Measurements from ENCODE around the gene MFSD2A.
"Not testable (repeated sequence)": the region's sequence is repeated elsewhere in the genome, so short reads cannot be mapped to it uniquely, and the experiment has no call there.

The MFSD2A gene

DNA sequence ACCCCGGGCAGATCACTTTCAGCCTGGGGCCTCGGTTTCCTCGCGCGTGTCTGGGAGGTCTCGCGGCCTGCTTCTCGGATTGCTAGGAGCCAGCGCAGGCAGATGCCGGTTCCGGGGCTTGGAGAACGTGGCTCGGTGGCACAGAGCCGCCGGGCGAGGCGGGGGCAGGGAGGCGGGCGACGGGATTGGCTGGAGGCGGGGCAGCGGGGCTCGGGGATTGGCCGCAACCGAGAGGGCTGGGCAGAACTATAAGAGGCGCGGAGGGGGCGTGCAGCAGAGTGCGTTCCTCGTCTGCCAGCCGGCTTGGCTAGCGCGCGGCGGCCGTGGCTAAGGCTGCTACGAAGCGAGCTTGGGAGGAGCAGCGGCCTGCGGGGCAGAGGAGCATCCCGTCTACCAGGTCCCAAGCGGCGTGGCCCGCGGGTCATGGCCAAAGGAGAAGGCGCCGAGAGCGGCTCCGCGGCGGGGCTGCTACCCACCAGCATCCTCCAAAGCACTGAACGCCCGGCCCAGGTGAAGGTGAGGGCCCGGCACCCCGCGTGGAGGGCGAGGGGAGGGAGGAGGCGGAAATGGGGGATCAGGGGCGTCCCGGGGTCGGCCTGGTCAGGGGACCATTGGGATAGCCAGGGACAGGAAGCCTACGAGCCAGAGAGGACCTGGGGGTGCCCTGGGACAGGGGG lies at the start of gene MFSD2A:
TSS of gene MFSD2A (plus strand) at position 276 of the 677 bp plus-strand sequence. CDS start at position 424, 148 bp downstream.
- peak; percentile 47 for DNase-seq (ENCODE audit: low read depth)

DNA sequence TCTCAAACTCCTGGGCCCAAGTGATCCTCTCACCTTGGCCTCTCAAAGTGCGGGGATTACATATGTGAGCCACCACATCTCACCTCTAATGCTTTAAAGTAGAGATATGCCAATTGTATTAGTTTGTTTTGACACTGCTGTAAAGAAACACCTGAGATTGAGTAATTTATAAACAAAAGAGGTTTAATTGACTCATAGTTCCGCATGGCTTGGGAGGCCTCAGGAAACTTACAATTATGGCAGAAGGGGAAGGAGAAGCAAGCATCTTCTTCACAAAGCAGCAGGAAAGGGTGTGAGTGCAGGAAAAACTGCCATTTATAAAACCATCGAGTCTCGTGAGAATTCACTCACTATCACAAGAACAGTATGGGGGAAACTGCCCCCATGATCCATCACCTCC lies 49.8 kb upstream of the MFSD2A start:
- DNase-seq (ENCODE audit: low read depth) = no peak

DNA sequence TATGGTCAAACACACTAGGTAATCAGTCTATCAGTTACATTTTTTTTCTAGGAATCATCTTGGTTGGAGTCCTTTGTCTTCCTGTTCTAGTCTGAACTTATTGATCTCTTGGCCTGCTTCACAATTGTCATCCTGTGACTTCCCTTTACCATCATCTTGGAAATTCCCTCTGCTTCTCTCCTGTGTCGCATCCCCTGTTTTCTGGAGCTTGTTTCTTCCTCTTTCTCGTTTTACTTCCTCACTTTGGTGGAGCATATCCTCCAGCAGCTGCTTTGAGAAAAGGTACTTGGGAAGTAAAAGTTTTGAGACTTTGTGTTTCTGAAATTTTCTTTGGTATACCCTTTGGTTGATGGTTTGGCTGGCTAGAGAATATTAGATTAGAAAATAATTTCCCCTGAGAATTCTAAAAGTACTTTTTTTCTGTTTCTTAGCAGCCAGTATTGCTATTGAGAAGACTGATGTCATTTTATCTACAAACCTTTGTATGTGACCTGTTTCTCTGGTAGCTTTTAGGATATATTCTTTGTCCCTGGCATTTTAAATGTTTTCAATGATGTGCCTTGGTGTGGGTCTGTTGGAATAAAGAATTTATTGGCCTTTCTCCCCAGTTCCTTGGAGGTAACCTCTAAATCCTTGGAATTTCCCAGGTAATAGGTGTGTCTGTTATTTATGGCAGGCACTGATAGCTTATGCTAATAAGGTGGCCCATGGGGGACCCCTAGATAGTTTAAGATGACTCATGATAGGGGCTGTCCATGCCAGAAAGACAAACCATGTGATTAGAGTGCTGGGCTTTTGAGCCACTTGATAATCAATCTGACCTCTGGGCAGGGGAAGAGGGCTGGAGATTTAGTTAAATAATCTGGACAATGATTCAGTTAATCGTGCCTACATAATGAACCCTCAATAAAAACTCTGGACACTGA lies 47.2 kb upstream of the MFSD2A start:
- DNase-seq (ENCODE audit: low read depth) = no peak

DNA sequence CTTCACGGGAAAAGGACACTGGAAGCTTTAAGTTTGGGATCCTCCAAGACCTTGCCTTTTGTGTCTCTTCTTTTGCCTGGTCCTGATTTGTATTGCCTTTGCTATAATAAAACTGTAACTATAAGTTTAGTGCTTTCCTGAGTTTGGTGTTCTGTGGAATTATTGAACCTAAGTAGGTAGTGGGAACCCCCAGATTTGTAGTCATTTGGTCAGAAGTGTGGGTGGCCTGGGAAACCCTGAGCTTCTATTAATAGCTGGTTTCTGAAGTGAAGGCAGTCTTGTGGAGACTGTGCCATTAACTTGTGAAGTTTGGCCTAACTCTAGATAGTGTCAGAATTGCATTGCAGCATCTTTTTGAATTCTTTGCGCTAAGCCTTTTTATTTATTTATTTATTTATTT lies 46.4 kb upstream of the MFSD2A start:
- no peak for DNase-seq (ENCODE audit: low read depth)

DNA sequence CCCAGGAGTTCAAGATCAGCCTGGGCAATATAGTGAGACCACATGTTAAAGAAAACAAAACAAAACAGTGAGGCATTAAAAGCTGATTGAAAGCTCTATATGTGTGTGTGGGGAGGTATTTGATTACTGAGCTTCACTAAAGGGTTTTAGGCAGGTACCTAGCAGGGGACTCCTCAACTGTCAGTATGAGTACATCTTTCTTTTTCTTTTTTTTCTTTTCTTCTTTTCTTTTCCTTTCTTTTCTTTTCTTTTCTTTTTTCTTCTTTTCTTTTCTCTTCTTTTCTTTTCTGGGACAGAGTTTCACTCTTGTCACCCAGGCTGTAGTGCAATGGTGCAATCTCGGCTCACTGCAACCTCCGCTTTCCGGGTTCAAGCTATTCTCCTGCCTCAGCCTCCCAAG lies 44.7 kb upstream of the MFSD2A start:
- DNase-seq (ENCODE audit: low read depth) = no peak

DNA sequence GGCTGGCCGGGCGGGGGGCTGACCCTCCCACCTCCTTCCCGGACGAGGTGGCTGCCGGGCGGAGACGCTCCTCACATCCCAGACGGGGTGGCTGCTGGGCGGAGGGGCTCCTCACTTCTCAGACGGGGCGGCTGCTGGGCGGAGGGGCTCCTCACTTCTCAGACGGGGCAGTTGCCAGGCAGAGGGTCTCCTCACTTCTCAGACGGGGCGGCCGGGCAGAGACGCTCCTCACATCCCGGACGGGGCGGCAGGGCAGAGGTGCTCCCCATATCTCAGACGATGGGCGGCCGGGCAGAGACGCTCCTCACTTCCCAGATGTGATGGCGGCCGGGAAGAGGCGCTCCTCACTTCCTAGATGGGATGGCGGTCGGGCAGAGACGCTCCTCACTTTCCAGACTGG lies 41.8 kb upstream of the MFSD2A start:
- not testable (repeated sequence) for DNase-seq (ENCODE audit: low read depth)

DNA sequence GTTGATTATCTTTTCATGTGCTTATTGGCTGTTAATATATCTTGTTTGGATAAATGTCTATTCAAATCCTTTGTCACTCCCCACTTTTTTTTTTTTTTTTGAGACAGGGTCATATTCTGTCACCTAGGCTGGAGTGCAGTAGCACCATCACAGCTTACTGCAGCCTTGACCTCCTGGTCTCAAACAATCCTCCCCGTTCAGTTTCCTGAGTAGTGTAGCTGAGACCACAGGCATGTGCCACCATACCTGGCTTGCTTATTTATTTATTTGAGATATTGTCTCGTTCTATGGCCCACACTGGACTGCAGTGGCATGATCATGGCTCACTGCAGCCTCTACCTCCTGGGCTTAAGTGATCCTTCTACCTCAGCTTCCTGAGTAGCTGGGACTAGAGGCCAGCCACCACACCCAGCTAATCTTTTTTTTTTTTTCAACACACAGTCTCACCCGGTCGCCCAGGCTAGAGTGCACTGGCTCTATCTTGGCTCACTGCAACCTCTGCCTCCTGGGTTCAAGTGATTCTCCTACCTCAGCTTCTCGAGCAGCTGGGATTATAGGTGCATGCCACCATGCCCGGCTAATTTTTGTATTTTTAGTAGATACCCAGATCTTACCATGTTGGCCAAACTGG lies 39.3 kb upstream of the MFSD2A start:
- no peak for DNase-seq (ENCODE audit: low read depth)

DNA sequence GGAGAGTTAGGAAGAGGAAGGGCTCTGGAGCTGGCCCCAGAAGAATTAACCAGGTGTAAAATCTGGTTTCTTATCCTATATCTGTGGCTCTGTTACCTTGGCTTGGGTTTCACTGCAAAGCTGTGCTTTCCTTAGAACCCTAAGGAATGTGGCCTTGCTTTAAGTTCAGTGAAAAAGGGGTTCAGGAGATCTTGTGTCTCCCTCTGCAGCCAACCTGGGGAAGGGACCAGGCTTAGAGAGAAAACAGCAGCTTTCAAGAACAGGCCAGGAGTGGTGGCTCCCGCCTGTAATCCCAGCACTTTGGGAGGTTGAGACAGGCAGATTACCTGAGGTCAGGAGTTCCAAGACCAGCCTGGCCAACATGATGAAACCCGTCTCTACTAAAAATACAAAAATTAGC lies 37.1 kb upstream of the MFSD2A start:
- DNase-seq (ENCODE audit: low read depth) = no peak

DNA sequence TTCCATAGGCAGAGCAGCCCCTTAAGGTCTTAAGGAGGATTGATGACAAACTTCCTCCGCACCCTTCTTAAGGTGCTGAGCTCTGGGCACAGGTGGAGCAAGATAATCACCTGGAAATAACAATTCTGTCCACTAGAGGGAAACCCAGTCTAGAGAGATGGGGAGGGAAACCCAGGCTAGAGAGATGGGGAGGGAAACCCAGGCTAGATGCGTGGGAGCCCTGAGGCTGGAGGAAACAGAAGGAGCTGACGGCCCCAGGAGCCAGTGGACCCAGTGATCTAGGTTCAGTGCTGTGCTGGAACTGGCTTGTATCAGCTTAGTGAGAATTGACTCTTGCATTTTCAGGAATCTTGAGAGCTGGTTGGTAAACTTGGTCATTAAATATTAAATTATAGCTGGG lies 35.4 kb upstream of the MFSD2A start:
- DNase-seq (ENCODE audit: low read depth) = no peak

DNA sequence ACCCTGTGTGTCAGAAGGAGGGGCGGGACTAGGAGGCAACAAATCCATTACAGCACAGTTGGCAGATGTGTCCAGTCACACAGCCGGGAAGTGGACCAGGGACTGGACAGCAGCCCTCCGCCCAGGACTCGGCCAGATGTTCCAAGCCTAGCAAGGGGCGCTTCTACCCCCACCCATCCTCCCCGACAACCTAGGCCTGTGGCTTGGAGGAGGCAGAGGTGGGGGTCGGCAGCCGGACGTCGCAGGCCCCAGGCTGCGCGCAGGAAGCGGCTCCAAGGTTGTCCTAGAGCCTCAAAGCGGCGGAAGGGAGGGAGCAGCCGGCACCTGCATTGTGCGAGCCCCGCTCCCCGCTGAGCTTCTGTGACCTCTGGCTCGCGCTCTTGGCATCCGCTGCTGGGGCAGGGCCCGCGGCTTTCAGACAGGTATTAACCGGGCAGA lies 32.7 kb upstream of the MFSD2A start:
- no peak for DNase-seq (ENCODE audit: low read depth)

DNA sequence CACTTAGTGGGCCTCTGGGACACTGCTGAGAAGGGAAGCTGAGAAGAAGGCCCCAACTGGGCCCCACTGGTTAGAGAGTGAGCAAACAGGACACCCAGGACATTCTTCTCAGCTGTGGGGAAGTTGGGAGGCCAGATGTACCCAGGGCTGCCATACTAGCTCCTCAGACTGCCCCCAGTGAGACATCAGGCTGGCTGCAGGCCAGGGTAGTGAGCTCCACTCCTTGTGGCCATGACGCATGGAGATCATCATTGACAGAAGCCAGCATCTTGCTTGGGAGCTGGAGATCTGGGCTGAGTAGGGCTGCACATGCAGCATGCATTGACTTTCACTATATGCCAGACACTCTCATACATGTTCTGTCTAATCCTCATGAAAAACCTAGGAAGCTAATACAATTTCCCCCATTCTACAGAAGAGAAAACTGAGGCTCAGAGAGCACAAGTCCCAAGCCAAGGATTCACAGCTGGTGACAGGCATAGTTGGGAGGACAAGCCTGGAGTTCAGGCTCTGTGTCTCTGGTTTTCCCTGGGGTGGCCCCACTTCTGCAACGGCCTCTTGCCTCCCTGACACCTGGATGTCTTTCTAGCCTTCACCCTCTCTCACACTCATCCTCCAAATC lies 29.1 kb upstream of the MFSD2A start:
- no peak for DNase-seq (ENCODE audit: low read depth)

DNA sequence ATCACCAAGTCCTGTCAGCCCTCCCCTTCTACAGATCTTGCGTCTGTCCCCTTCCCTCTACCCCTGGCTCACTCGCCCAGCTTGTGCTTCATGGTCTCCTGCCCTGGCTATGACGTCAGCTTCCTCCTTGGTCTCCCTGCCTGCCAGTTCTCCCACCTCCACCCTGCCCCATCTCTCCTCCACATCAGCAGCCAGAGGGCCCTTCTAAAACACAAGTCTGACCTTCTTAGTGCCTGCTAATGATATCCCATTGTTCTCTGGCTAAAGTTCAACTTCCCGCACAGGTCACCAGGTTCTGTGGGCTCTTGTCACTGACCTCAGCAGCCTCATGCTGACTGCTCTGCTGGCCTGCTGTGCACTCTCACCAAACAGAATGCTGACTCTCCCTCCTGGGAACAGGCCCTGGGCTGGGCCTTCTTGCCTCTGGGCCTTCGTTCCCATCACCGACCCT lies 28.6 kb upstream of the MFSD2A start:
- DNase-seq (ENCODE audit: low read depth) = no peak

DNA sequence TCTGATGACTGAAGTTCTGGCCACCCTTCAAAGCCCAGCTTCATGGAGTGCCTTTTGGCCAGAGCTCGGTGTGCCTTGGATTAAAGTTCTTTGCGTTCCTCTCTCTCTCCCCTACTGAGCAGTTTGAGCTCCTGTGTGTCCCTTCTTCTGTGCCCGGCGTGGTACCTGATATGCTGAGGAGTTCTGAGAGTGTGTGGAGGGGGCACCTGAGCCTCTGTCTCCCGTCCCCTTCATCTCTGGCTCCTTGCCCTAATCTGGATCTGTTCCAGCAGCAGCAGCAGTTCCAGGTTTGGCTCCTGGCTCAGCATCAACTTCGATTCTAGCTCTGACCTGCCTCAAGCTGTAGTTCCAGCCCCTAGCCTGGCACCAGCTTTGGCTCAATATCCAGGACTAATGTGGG lies 28.1 kb upstream of the MFSD2A start:
- no peak for DNase-seq (ENCODE audit: low read depth)

DNA sequence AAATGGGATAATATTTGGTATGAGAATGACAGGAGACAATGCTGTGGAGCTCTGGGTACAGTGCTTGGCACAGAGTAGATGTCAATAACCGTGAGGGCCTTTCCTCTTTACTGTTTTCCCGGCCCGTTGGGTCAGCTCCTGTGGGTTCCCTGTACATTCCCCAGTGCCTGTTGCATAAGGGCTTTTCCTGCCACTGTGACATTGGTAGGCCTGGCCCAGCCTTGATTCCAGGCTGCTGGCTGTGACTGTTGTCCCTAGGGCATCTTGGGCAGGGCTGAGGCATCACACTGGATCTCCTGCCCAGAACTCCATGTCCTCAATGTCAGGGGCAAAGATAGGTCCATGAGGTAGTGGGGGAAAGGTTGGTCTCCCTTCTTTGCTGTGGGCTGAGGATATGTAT lies 27.4 kb upstream of the MFSD2A start:
- DNase-seq (ENCODE audit: low read depth) = no peak

DNA sequence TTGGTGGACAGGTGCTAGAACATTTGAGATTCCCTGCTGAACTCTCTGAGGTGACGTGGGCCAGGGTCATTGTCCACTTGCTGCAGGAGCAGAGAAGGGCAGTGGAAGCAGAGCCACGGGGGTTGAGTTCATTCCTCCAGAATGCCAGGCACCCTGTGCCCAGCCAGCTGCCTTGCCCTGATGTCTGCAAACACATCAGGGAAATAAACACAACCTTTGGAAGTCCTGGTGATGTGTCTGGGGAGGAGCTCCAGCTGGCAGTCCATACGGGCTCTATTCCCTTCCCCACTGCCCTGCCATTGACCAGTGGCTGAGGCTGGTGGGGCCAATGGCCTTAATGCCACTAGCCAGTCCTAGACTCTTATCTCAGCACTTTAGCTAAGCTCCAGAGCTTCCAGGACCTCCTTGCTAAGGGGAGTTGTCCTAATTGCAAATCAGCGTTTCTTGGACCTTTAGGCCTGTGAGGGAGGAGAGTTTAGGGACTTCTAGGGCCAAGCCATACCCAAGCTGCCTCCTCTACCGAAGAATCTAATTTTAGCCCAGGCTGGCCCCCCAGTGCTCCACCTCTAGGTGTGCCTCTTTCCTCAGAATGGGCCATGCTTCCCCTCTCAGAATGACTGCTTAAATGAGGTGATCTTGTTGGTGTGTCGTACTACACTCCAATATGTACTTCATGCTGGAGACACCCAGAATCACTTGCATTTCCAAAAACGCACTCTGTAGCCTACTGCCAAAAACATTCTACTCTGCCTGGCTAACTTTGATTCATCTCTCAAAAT lies 25.9 kb upstream of the MFSD2A start:
- DNase-seq (ENCODE audit: low read depth) = no peak

DNA sequence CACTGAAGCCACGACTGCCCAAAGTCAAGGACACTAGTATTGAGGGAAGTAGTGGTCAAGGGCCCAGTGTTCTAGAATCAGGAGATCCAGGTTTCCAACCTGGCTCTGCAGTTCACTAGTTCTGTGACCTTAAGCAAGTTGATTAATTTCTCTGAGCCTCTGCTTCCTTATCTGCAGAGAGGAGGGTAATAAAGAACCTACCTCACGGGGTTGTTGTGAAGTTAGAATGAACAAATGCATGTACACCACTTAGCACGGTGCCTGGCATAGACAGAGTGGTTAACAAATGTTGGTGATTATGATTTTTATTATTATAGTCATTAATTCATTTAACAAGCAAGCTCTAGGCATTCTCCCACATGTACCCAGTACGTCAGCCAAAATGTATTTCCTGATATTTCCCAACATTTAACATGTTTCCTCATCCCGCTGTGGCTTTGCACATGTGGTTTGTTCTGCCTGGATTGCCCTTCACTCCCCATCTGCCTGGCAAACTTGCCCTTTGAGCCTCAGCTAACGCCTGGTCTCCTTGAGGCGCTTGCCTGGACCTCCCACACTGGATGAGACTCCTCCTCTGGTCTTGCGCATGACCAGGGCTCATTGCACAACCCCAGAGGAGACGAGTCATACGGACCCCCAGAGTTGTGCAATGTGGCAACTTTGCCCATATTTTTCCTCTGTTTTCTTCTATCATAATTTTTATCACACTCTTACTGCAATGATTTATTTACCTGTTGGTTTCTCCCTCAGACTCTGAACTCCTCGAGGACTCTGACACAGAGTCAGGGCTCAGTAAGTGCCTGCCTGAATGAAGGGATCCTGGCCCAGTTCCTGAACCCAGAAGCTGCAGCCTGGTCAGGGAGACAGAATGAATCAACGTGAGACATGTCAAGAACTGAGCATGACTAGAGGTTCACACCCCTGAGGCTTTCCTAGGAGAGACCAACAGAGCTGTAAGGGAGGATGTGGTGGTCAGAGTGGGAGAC lies 20.7 kb upstream of the MFSD2A start:
- peak; percentile 97 for DNase-seq (ENCODE audit: low read depth)

DNA sequence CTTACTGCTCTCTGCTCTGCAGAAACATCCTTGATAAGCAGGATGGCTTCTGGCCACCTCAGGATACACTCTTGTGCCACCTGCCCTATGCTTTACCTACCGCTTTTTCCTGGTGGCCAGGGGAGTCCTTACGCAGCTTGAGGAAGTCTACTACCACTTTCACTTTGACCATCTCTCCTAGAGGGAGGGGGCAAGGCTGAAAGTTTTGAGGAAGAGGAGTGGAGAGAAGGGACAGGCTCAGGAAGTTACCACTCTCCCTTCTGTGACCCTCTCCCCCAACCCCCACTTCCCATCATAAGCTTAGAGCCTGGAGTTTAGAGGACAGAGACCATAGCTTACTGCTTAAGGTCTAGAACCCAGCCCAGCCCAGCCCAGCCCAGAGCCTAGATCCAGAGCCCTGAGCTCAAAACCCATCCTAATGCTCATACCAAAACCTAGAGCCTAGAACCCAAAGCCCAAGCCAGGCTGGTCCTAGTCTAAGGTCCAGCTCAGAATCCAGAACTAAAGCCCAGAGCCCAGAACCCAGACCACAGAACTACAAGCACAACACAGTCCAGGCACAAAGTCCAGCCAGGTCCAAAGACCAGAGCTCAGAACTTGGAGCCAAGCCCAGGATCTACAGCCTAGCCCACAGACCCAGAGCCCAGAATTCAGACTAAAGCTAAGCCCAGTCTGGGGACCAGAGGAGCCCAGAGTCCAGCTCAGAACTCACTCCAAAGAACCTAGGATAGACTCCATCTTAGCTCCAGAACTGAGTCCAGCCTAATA lies 18.0 kb upstream of the MFSD2A start:
- DNase-seq (ENCODE audit: low read depth) = no peak

DNA sequence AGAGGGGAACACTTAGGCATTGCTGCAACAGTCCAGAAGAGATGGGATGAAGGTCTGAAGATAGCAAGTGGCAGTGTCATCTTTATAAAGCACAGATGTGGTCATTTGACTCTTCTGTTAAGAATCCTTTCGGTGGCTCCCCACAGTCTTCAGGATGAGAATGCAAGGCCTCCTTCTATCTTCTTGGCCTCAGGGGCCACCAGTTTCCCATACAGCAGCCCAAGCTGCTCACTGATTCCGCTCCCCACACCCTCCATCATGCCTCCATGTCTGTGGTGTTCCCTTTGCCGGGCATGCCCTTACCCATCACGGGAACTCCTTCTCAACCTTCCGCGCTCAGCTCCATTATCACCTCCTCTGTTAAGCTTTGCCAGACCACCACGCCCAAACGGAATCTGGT lies 16.1 kb upstream of the MFSD2A start:
- DNase-seq (ENCODE audit: low read depth) = no peak

DNA sequence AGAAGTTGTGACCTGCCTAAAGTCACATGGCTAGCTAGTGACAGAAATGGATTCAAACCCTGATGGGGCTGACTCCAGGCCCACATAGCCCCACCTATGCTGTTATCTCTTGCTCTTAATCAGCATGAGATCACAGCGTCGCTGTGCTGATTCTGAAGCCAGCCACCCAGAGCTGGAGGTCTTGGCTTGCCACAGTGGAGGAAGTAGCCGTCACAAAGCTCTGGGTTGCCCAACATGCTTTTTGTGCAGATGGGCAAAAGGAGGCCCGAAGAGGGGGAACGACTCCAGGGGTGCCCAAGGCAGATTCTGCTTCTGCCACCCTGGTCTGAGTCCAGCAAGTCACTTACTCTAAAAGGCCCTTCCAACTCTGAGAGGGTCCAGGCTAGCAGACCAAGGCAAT lies 14.7 kb upstream of the MFSD2A start:
- DNase-seq (ENCODE audit: low read depth) = no peak
